22Rv1 (cell line): ENCODE data around the gene ATP5MG.

Experiments used
- CTCF ChIP-seq: fragments of 450-650 bp; IDR thresholded peaks from 2 replicates; pipeline ENCODE4 v1.5.1; 2017; ENCODE audit warnings: mild to moderate bottlenecking
- ZFX ChIP-seq: fragments of 450-650 bp; IDR thresholded peaks from 2 replicates; pipeline ENCODE4 v1.6.1; 2017; ENCODE audit warnings: antibody characterized with exemption, borderline replicate concordance

- no peak for TF ChIP-seq CTCF
- TF ChIP-seq ZFX: no peak
Measured at GRCh38 chr11:118364956-118365615, 36.3 kb upstream of the ATP5MG start.
